CD4-positive, alpha-beta T cell treated with Interleukin-6 for 4 hours (primary cell): ENCODE results near the gene ACOX1.

Experiments used
- DNase-seq: peaks from one replicate; pipeline ENCODE4 v3.0.0-alpha.2; 2020; ENCODE audit warnings: mixed read lengths

The ACOX1 gene

GRCh38 chr17:75904749-75905521, 74.0 kb downstream of the ACOX1 start, which contains the start of gene MRPL38:
TSS of gene MRPL38 (minus strand) at chr17:75904884. CDS start at chr17:75904875, 9 bp downstream.
- DNase-seq, result peak; percentile 92

- no peak for DNase-seq
Observed at GRCh38 chr17:75902406-75902805, 76.6 kb downstream of the ACOX1 start.

DNA sequence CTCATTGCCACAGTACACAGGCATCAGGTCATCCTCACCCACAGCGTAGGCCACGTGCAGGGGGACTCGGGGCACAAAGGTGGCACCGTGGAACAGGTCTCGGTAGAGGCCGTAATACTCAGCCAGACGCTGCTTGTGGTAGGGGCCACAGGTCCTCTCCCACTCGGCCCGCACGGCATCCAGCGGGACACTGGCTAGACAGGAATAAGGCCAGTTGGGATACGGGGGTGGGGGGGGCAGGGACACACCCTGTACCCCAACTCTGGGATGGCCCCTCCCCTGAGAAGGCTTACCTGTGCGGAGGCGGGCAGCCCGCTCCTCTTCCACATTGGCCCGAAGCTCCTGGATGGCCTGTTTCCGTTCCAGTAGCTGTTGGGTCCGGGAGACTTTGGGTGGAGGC, 77.2 kb downstream of the ACOX1 start:
- no peak for DNase-seq

DNA sequence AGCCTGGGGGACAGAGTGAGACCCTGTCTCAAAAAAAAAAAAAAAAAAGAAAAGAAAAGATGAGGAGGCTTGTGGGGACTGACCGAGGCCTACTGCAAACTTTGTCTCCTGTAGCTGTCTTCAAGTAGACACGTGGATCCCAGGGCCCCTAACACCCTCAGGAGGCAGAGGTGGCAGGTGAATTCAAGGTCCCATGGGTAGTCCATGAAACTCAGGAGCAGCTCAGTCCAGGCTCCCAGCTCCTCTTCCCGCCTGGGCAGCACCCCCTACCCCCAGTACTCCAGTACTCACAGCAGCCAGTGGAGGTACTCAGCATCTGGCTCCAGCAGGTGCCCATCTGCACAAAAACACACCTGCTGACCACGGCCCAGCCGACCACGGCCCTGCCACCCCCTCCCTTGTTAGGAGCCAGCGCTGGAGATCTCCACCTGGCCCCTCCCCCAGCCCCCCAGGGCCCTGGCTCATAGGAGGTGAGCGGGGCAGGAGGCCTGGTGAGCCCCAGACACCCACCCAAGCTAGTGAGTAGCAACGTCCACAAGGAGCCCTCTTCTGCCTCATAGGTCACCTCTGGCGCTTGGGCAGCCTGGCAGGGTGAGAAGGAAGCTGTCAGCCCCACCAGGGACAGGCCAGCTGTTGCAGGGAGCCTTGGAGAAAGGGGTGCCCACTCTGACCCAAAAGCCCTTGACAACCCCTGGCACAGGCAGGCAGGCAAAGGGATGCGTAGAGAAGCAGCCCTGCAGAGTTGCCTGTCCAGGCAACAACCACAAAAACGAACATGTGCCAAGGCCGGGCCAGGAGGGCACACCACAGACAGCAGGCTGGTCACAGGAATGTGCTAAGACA, 78.1 kb downstream of the ACOX1 start:
- no peak for DNase-seq

GRCh38 chr17:75899767-75900468, 79.0 kb downstream of the ACOX1 start:
- no peak for DNase-seq

GRCh38 chr17:75899353-75899752, 79.6 kb downstream of the ACOX1 start:
- DNase-seq, result no peak

- no peak for DNase-seq
Observed at GRCh38 chr17:75898791-75899190, 80.2 kb downstream of the ACOX1 start.

- no peak for DNase-seq
Observed at GRCh38 chr17:75898065-75898464, 80.9 kb downstream of the ACOX1 start.

- DNase-seq, result no peak
Observed at GRCh38 chr17:75897160-75898019, 81.6 kb downstream of the ACOX1 start.

GRCh38 chr17:75896415-75897159, 82.4 kb downstream of the ACOX1 start, which contains the start of gene TRIM65:
TSS of gene TRIM65 (minus strand) at chr17:75896951. CDS start at chr17:75896937, 14 bp downstream.
- peak; percentile 86 for DNase-seq

- no peak for DNase-seq
Observed at GRCh38 chr17:75895370-75896155, 83.4 kb downstream of the ACOX1 start.

GRCh38 chr17:75894049-75894733, 84.8 kb downstream of the ACOX1 start:
- no peak for DNase-seq

DNA sequence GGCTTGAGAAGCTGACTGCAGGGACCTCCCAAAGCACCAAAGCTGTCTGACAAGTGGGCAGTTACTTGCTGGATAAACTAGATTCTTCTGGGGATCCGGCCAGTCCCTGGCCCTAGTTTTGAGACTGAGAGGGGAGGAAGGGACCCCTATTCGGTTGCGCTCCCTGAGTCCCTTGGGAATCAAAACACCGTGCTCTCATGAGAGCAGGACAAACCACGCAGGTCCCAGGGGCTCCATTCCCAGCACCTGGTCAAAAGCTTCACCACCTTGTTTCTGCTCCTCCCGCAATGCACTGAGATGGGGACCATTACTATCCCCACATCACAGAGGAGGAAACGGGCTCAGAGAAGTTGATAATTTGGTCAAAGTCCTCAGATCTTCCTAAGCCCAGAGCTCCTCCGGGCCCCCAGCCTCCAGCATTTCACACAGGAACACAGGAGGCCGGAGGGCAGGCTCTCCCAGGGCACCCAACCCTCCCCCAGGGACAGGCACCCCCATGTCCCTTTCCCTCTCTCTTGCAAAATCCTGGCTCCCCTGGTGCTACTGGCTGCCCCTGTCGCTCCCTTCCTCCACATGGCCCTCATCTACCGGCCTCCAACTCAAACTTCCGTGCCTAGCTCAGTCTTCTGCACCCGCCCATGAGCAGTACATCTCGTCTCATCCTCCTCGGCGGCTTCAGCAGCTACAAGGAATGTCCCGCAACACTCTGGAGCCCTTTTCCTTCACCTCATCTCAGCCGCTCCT, 85.5 kb downstream of the ACOX1 start:
- no peak for DNase-seq

- no peak for DNase-seq
Observed at GRCh38 chr17:75892556-75893224, 86.3 kb downstream of the ACOX1 start.

- no peak for DNase-seq
Observed at GRCh38 chr17:75891605-75892555, 87.1 kb downstream of the ACOX1 start.
